HepG2 (cell line): ENCODE data around the gene NID1. TPM values are rescaled to one million over a fixed set of nuclear protein-coding genes. Genes with fewer than 3 reads are reported as not detected.
A peak's percentile ranks its signal among the peaks of the same experiment; 100 is the strongest.

Experiments used
- AKAP8 ChIP-seq: sonication (generic); formaldehyde crosslinking; IDR thresholded peaks from 2 replicates; pipeline ENCODE4 v1.5.1; 2020; ENCODE audit warnings: mild to moderate bottlenecking, missing genetic modification reagents
- ARID5B ChIP-seq: IDR thresholded peaks from 2 replicates; pipeline ENCODE4 v1.4.0; 2020; ENCODE audit warnings: mild to moderate bottlenecking, missing genetic modification reagents
- CEBPB ChIP-seq: IDR thresholded peaks from 2 replicates; pipeline ENCODE4 v1.6.1; 2011; ENCODE audit warnings: low read depth, low read length, improper control_type of control experiment, borderline replicate concordance
- FOSL1 ChIP-seq: sonication (generic); formaldehyde crosslinking; IDR thresholded peaks from 2 replicates; pipeline ENCODE4 v1.9.0; 2021; ENCODE audit warnings: missing genetic modification reagents, borderline replicate concordance
- LCORL ChIP-seq, 2 experiments: fragments of 450-650 bp in 1 of 2; sonication (generic) in 1 of 2; formaldehyde crosslinking in 1 of 2; IDR thresholded peaks; 2 replicates each; pipeline versions ENCODE4 v1.5.0 to v1.6.1; 2017 to 2020; ENCODE audit warnings: antibody characterized with exemption in 1 of 2, missing genetic modification reagents in 1 of 2
- MTF2 ChIP-seq: sonication (generic); formaldehyde crosslinking; IDR thresholded peaks from 2 replicates; pipeline ENCODE4 v1.5.0; 2020; ENCODE audit warnings: missing genetic modification reagents, borderline replicate concordance
- NFRKB ChIP-seq: fragments of 450-650 bp; IDR thresholded peaks from 2 replicates; pipeline ENCODE4 v1.6.1; 2017
- NR2C2 ChIP-seq: sonication (generic); formaldehyde crosslinking; IDR thresholded peaks from 2 replicates; pipeline ENCODE4 v1.4.0; 2020; ENCODE audit warnings: missing genetic modification reagents, mild to moderate bottlenecking, moderate library complexity, borderline replicate concordance
- PAWR ChIP-seq: sonication (generic); formaldehyde crosslinking; IDR thresholded peaks from 2 replicates; pipeline ENCODE4 v1.4.0; 2020; ENCODE audit warnings: missing genetic modification reagents, mild to moderate bottlenecking, borderline replicate concordance
- STAG1 ChIP-seq: sonication (generic); formaldehyde crosslinking; IDR thresholded peaks from 2 replicates; pipeline ENCODE4 v1.4.0; 2020; ENCODE audit warnings: missing genetic modification reagents
- TCF7L2 ChIP-seq: IDR thresholded peaks from 2 replicates; pipeline ENCODE4 v1.6.1; 2011; ENCODE audit warnings: mild to moderate bottlenecking, low read depth, low read length, moderate library complexity
- ZFP36 ChIP-seq: fragments of 150-350 bp; IDR thresholded peaks from 2 replicates; pipeline ENCODE4 v1.6.1; 2018; ENCODE audit warnings: borderline replicate concordance, low read length, low read depth; ENCODE audit not compliant: partially characterized antibody
- ZFP82 ChIP-seq: sonication (generic); formaldehyde crosslinking; IDR thresholded peaks from 2 replicates; pipeline ENCODE4 v1.5.1; 2020; ENCODE audit warnings: mild to moderate bottlenecking, missing genetic modification reagents, borderline replicate concordance
- ZNF317 ChIP-seq: sonication (generic); formaldehyde crosslinking; IDR thresholded peaks from 2 replicates; pipeline ENCODE4 v1.5.0; 2020; ENCODE audit warnings: mild to moderate bottlenecking, missing genetic modification reagents
- ZNF451 ChIP-seq: sonication (generic); formaldehyde crosslinking; IDR thresholded peaks from 2 replicates; pipeline ENCODE4 v1.5.0; 2020; ENCODE audit warnings: mild to moderate bottlenecking, missing genetic modification reagents
- ZNF546 ChIP-seq: sonication (generic); formaldehyde crosslinking; conservative IDR thresholded peaks from 2 replicates; pipeline ENCODE4 v1.8.1; 2023; ENCODE audit warnings: mild to moderate bottlenecking, missing genetic modification reagents
- ZNF558 ChIP-seq: sonication (generic); formaldehyde crosslinking; IDR thresholded peaks from 2 replicates; pipeline ENCODE4 v1.9.0; 2022; ENCODE audit warnings: mild to moderate bottlenecking, missing genetic modification reagents, borderline replicate concordance
- ZNF574 ChIP-seq: sonication (generic); formaldehyde crosslinking; IDR thresholded peaks from 2 replicates; pipeline ENCODE4 v1.4.0; 2020; ENCODE audit warnings: missing genetic modification reagents
- ZNF772 ChIP-seq: sonication (generic); formaldehyde crosslinking; IDR thresholded peaks from 2 replicates; pipeline ENCODE4 v1.5.0; 2020; ENCODE audit warnings: mild to moderate bottlenecking, missing genetic modification reagents
- ZNF776 ChIP-seq: sonication (generic); formaldehyde crosslinking; IDR thresholded peaks from 2 replicates; pipeline ENCODE4 v1.4.0; 2020; ENCODE audit warnings: mild to moderate bottlenecking, missing genetic modification reagents
- polyA plus RNA-seq, 8 experiments: library from polyadenylated mRNA; depleted of rRNA in 3 of 8; stranded (reverse) in 7 of 8; unstranded in 1 of 8; fragments of >200 nt; fragmentation: Illumina TruSeq in 4 of 8; extraction: Trizol in 4 of 8; gene quantifications; 2 replicates each; pipeline versions ENCODE4 v1.2.1 to v1.2.3, GENCODE V29; 2011 to 2016; ENCODE audit warnings: low read depth in 4 of 8, missing spikeins in 1 of 8, mixed read lengths in 1 of 8; ENCODE audit not compliant: insufficient read depth in 1 of 8
- total RNA-seq, 5 experiments: library from RNA; depleted of rRNA; stranded (reverse); fragments of >200 nt; fragmentation: Illumina TruSeq; extraction: Trizol; gene quantifications; 2 replicates each; pipeline ENCODE4 v1.2.3, GENCODE V29; 2016; ENCODE audit warnings: low read depth in 1 of 5
- TF ChIP-seq, protein P1 (sequence below): sonication (generic); formaldehyde crosslinking; IDR thresholded peaks from 2 replicates; pipeline ENCODE4 v1.5.1; 2020; ENCODE audit warnings: missing genetic modification reagents, mild to moderate bottlenecking, borderline replicate concordance

NID1 gene
- total and polyA plus RNA-seq, 2 of the 13 experiments (the other 11 are each of a cell fraction or from before 2014, with no cell fraction given) = 50.2 to 56.1 TPM

DNA sequence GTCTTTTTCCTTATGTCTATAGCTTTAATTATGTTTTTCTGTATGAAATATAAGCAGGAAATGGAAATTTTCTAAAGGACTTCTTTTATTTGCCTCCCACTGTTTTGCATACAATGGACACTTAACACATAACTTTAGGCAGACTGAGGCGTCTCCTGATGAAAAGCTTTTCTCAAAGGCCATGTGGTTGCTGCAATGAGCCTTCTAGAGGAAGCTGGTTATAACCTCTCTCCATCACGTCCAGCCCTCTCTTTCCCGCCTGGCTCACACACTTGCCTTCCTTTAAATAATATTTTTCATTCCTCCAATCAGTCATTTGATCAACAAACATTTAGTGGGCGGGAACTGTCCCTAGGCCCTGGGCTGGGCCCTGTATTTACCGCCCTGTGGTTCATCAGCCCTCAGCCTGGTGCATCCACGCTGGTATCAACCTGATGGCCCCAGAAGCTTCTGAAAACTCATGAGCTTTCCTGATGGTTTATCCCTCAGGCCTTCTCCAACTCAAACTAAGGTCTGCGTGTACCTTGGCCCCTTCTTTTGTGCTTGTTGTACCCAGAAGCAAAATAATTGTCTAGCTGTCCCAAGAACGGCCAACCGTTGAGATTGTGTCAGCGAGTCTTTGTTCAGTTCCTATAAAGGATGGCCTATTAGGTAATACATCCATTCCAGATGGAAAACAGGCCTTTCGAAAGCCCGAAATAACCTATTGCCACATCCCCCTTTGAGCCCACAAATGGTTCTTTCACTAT lies 122.8 kb downstream of the NID1 start (continued):
- TF ChIP-seq ZNF772 (no peak), LCORL (IDR thresholded peaks at IDR 0.05) (no peak), LCORL (CRISPR knock-in tag; IDR thresholded peaks at IDR 0.05) (0 out of 2 replicates have a peak, but pooled peaks have one; percentile 21), ZNF574 (CRISPR knock-in tag) (no peak), ZFP82 (CRISPR knock-in tag) (no peak), PAWR (CRISPR knock-in tag) (no peak), ZNF546 (no peak), ARID5B (CRISPR knock-in tag) (0 out of 2 replicates have a peak, but pooled peaks have one; percentile 7), STAG1 (CRISPR knock-in tag) (no peak), TCF7L2 (no peak), ZFP36 (no peak), FOSL1 (CRISPR knock-in tag) (no peak), ZNF451 (CRISPR knock-in tag) (no peak), MTF2 (CRISPR knock-in tag) (no peak), CEBPB (peak; percentile 73), ZNF776 (CRISPR knock-in tag) (no peak), ZNF558 (CRISPR knock-in tag) (no peak), AKAP8 (CRISPR knock-in tag) (no peak), ZNF317 (CRISPR knock-in tag) (no peak), NFRKB (no peak), NR2C2 (CRISPR knock-in tag) (0 out of 2 replicates have a peak, but pooled peaks have one; percentile 13)
- TF ChIP-seq, protein P1, sequence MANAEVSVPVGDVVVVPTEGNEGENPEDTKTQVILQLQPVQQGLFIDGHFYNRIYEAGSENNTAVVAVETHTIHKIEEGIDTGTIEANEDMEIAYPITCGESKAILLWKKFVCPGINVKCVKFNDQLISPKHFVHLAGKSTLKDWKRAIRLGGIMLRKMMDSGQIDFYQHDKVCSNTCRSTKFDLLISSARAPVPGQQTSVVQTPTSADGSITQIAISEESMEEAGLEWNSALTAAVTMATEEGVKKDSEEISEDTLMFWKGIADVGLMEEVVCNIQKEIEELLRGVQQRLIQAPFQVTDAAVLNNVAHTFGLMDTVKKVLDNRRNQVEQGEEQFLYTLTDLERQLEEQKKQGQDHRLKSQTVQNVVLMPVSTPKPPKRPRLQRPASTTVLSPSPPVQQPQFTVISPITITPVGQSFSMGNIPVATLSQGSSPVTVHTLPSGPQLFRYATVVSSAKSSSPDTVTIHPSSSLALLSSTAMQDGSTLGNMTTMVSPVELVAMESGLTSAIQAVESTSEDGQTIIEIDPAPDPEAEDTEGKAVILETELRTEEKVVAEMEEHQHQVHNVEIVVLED (CRISPR knock-in tag) = no peak
